Neural crest cell (in vitro differentiated cells): ENCODE data around the gene HEBP2. TPM values are rescaled to one million over a fixed set of nuclear protein-coding genes. Genes with fewer than 3 reads are reported as not detected.

Experiments
- DNase-seq: peaks from one replicate; pipeline ENCODE4 v3.0.0; 2021; ENCODE audit warnings: low read depth, mixed read lengths, low spot score
- H3K27ac Mint-ChIP-seq: one replicate; pipeline ENCODE4 v1.8.0; 2021; ENCODE audit warnings: mild to moderate bottlenecking, mixed read lengths; ENCODE audit not compliant: unreplicated experiment
- H3K27me3 Mint-ChIP-seq: 2 replicates; pipeline ENCODE4 v1.8.0; 2021; ENCODE audit warnings: low read depth, mild to moderate bottlenecking, mixed read lengths
- H3K36me3 Mint-ChIP-seq: 2 replicates; pipeline ENCODE4 v1.8.0; 2021; ENCODE audit warnings: low read depth, mild to moderate bottlenecking, mixed read lengths
- H3K4me1 Mint-ChIP-seq: 2 replicates; pipeline ENCODE4 v1.8.0; 2021; ENCODE audit warnings: mixed read lengths
- H3K4me3 Mint-ChIP-seq: one replicate; pipeline ENCODE4 v1.8.0; 2021; ENCODE audit warnings: mild to moderate bottlenecking, mixed read lengths
- H3K9me3 Mint-ChIP-seq: 2 replicates; pipeline ENCODE4 v1.8.0; 2021; ENCODE audit warnings: mixed read lengths
- total RNA-seq: library from RNA; stranded (reverse); gene quantifications from 2 replicates; pipeline ENCODE4 v1.2.1, GENCODE V29; 2021
- TF ChIP-seq, protein P1 (sequence below): fragments of 200-600 bp; sonication (generic); conservative IDR thresholded peaks from 2 replicates; pipeline ENCODE4 v1.5.0; 2021; ENCODE audit warnings: antibody characterized with exemption, mild to moderate bottlenecking

The HEBP2 gene
- total RNA-seq, 1 donor from 2014 or later, result 26.5 TPM

- TF ChIP-seq, protein P1, sequence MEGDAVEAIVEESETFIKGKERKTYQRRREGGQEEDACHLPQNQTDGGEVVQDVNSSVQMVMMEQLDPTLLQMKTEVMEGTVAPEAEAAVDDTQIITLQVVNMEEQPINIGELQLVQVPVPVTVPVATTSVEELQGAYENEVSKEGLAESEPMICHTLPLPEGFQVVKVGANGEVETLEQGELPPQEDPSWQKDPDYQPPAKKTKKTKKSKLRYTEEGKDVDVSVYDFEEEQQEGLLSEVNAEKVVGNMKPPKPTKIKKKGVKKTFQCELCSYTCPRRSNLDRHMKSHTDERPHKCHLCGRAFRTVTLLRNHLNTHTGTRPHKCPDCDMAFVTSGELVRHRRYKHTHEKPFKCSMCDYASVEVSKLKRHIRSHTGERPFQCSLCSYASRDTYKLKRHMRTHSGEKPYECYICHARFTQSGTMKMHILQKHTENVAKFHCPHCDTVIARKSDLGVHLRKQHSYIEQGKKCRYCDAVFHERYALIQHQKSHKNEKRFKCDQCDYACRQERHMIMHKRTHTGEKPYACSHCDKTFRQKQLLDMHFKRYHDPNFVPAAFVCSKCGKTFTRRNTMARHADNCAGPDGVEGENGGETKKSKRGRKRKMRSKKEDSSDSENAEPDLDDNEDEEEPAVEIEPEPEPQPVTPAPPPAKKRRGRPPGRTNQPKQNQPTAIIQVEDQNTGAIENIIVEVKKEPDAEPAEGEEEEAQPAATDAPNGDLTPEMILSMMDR, result no peak
- Mint-ChIP-seq H3K36me3 (no peaks in the 10 kb centered on the region), H3K4me1 (no peaks in the 10 kb centered on the region), H3K27ac (no peak overlapping the region), H3K27me3 (no peaks in the 10 kb centered on the region), H3K4me3 (no peak overlapping the region), H3K9me3 (no peaks in the 10 kb centered on the region)
- no peak for DNase-seq
These were observed 16.2 kb upstream of the HEBP2 start for GRCh38 chr6:138387577-138388368.

- Mint-ChIP-seq H3K4me3 (no peak overlapping the region), H3K9me3 (no peaks in the 10 kb centered on the region), H3K27ac (no peak overlapping the region), H3K4me1 (no peaks in the 10 kb centered on the region), H3K36me3 (no peaks in the 10 kb centered on the region), H3K27me3 (no peaks in the 10 kb centered on the region)
- TF ChIP-seq, protein P1, result no peak
- DNase-seq, result no peak
These were observed 14.5 kb upstream of the HEBP2 start for GRCh38 chr6:138389551-138389950.

DNA sequence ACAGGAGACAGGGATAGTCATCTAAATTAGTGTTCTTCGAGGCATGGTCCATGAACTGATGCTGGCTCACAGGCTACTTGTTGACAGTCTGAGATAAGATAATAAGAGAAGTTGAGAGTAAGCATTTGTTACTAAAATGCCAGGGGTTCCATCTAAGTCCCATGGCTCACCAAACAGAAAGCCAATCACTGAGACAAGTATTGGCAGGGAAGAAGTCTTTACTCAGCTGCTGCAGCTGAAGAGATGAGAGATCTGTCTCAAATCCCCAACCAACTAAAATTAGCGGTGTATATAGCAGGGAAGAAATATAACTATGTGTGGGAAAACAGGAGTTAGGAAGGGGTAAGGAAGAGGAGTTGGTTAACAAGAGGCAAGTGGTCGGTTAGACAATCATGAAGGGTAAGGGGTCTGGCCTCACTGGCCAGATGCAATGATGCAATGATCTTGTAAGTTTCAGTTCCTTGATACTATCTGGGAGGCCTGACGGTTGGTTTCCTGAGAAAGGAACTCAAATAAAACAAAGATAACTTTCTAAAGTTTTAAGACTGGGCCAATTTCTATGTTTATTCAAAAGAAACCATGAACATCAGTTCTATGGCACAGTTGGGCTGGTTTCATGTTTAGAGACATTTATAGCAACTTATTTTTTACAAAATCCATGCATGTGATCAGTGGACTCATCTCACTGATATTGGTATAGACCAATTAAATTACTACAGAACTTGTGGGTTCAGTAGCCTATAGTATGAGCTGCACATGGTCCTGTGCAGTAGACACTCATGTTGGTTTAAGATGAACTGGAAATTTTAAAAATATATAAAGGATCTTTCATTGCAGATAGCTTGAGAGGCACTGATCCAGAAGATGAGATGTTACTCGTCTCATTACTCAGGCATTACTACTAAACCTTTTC is 9.9 kb upstream of the HEBP2 start:
- Mint-ChIP-seq H3K36me3 (no peaks in the 10 kb centered on the region), H3K27me3 (no peaks in the 10 kb centered on the region), H3K27ac (no peak overlapping the region), H3K4me1 (no peaks in the 10 kb centered on the region), H3K4me3 (no peak overlapping the region), H3K9me3 (no peaks in the 10 kb centered on the region)
- DNase-seq, result no peak
- TF ChIP-seq, protein P1, result no peak

- no peak overlapping the region for H3K27ac Mint-ChIP-seq
- no peaks in the 10 kb centered on the region for H3K4me1 Mint-ChIP-seq
- no peak for DNase-seq
- H3K27me3 Mint-ChIP-seq, result no peaks in the 10 kb centered on the region
- no peaks in the 10 kb centered on the region for H3K9me3 Mint-ChIP-seq
- H3K36me3 Mint-ChIP-seq, result no peaks in the 10 kb centered on the region
- no peak overlapping the region for H3K4me3 Mint-ChIP-seq
- TF ChIP-seq, protein P1, result no peak
These were observed 7.3 kb upstream of the HEBP2 start for GRCh38 chr6:138396709-138397108.

- no peak for DNase-seq
- no peak overlapping the region for H3K4me3 Mint-ChIP-seq
- TF ChIP-seq, protein P1, result no peak
- no peaks in the 10 kb centered on the region for H3K9me3 Mint-ChIP-seq
- no peaks in the 10 kb centered on the region for H3K4me1 Mint-ChIP-seq
- no peak overlapping the region for H3K27ac Mint-ChIP-seq
- H3K36me3 Mint-ChIP-seq, result no peaks in the 10 kb centered on the region
- H3K27me3 Mint-ChIP-seq, result no peaks in the 10 kb centered on the region
These were observed 6.6 kb upstream of the HEBP2 start for GRCh38 chr6:138397128-138398122.
